Neural progenitor cell (in vitro differentiated cells): Measurements from ENCODE around the gene DNAH10.

Source experiments
- EZH2 ChIP-seq: fragments of 200-600 bp; sonication (generic); IDR thresholded peaks from 2 replicates; pipeline ENCODE4 v1.6.1; 2017; ENCODE audit warnings: antibody characterized with exemption, mild to moderate bottlenecking, moderate library complexity
- EZH2phosphoT487 ChIP-seq: fragments of 200-600 bp; sonication (generic); IDR thresholded peaks from 2 replicates; pipeline ENCODE4 v1.6.1; 2017; ENCODE audit warnings: antibody characterized with exemption
- TF ChIP-seq, protein P1 (sequence below): fragments of 200-600 bp; sonication (generic); IDR thresholded peaks from 2 replicates; pipeline ENCODE4 v1.5.1; 2017; ENCODE audit warnings: antibody characterized with exemption, mild to moderate bottlenecking

DNA sequence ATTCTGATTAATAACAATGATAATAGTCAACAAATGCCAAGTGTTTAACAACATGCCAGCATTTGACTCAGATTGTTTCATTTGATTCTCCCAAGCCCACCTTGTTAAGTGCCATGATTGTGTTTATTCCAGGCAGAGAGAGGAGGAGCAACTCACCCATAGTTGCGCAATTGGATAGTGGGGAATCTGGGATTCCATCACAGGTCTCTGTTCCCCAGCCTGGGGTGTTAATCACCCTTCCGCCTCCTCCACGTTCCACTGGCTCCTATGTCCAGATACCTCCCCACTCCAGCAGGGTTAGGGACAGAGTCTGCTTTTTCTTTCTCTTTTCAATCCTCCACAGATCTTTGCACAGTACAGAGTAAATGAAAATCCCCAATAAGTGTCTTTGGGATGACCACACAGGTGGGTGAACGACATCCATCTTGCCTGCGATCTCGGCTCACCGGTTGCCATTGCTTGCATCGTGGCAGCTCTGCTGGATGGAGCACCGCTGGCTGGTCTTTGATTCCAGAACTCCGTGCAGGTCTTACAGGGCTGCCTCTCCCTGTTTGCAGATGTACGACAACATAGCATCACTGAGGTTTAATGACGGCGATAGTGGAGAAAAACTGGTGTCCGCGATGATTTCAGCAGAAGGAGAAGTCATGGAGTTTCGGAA, 78.8 kb downstream of the DNAH10 start:
- TF ChIP-seq EZH2phosphoT487 = no peak
- TF ChIP-seq, protein P1, sequence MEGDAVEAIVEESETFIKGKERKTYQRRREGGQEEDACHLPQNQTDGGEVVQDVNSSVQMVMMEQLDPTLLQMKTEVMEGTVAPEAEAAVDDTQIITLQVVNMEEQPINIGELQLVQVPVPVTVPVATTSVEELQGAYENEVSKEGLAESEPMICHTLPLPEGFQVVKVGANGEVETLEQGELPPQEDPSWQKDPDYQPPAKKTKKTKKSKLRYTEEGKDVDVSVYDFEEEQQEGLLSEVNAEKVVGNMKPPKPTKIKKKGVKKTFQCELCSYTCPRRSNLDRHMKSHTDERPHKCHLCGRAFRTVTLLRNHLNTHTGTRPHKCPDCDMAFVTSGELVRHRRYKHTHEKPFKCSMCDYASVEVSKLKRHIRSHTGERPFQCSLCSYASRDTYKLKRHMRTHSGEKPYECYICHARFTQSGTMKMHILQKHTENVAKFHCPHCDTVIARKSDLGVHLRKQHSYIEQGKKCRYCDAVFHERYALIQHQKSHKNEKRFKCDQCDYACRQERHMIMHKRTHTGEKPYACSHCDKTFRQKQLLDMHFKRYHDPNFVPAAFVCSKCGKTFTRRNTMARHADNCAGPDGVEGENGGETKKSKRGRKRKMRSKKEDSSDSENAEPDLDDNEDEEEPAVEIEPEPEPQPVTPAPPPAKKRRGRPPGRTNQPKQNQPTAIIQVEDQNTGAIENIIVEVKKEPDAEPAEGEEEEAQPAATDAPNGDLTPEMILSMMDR = no peak
- no peak for TF ChIP-seq EZH2
